AG04449 (cell line): ENCODE data around the gene XPO4.

Experiments used
- CTCF ChIA-PET: fragments of 350-600 bp; formaldehyde crosslinking; extraction: SDS; loops from one replicate; lab custom pipeline; 2021; ENCODE audit warnings: antibody characterized with exemption; lab: Yijun Ruan, JAX
- POLR2A ChIA-PET: fragments of 400-600, 350-600 bp; formaldehyde crosslinking; extraction: SDS; loops from one replicate; lab custom pipeline; 2020; ENCODE audit warnings: antibody characterized with exemption, inconsistent platforms; lab: Yijun Ruan, JAX
- DNase-seq: peaks from one replicate; pipeline ENCODE4 v3.0.0-alpha.2; 2010; ENCODE audit warnings: low read depth, low spot score
- H3K4me3 ChIP-seq: 2 replicates; pipeline ENCODE4 v1.5.1; 2011; ENCODE audit warnings: low read depth, mild to moderate bottlenecking, control low read depth, low read length
- TF ChIP-seq, protein P1 (sequence below): IDR thresholded peaks from one replicate; pipeline ENCODE4 v1.5.1; 2011; ENCODE audit warnings: mild to moderate bottlenecking, moderate library complexity, low read length, control low read depth, inconsistent platforms; ENCODE audit not compliant: insufficient read depth; ENCODE audit errors: missing control alignments

Gene XPO4

DNA sequence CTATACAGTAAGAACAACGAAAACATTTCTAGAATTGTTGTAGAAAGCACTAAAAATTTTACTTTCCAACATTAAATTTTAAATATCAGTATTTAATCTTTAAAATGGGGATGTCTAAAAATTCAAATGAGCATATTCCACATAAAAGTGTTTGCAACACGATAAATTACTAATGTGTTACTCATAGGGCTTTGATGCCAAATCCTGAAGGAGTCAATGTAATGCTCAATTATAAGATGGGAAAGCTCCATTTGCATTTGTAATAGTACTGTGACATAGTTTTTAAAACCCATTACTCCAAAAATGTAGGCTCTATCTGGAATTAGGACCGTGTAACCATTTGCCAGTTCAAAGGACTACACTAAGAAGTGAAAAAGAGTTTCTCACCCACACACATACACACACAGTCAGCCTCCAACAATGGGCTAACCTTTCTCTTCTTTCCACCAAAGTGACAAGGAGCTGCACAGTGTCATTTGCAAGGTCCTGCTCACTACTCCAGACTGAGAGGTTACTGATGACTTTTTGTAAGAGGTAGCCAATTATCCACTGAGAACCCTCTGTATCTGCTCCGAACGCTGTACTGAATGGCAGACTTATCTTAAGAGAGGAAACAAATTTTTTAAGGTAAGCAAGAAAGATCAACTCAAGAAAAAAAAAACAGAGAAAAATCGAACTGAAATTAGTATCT is 102.7 kb downstream of the XPO4 start:
- POLR2A ChIA-PET: no interaction called here
- TF ChIP-seq, protein P1, sequence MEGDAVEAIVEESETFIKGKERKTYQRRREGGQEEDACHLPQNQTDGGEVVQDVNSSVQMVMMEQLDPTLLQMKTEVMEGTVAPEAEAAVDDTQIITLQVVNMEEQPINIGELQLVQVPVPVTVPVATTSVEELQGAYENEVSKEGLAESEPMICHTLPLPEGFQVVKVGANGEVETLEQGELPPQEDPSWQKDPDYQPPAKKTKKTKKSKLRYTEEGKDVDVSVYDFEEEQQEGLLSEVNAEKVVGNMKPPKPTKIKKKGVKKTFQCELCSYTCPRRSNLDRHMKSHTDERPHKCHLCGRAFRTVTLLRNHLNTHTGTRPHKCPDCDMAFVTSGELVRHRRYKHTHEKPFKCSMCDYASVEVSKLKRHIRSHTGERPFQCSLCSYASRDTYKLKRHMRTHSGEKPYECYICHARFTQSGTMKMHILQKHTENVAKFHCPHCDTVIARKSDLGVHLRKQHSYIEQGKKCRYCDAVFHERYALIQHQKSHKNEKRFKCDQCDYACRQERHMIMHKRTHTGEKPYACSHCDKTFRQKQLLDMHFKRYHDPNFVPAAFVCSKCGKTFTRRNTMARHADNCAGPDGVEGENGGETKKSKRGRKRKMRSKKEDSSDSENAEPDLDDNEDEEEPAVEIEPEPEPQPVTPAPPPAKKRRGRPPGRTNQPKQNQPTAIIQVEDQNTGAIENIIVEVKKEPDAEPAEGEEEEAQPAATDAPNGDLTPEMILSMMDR: no peak
- CTCF ChIA-PET: no interaction called here
- no peak overlapping the region for H3K4me3 ChIP-seq
- no peak for DNase-seq

DNA sequence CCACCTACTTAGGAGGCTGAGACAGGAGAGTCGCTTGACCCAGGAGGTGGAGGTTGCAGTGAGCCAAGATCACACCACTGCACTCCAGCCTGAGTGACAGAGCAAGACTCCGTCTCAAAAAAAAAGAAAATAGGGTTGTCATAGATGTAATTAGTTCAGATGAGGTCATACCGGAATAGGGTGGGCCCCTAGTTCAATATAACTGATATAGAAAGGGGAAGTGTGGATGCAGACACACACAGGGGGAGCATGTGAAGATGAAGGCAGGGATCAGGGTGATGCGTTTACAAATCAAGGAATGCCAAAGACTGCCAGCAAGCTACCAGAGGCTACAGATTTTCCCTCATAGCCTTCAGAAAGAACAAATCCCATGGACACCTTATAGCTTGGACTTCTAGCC is 104.5 kb downstream of the XPO4 start:
- TF ChIP-seq, protein P1: no peak
- CTCF ChIA-PET: interaction anchor here (1.1 kb wide), 1 partner anchor 30 kb away, joined by 3 read pairs; no protein-coding TSS in a partner anchor
- no peak overlapping the region for H3K4me3 ChIP-seq
- POLR2A ChIA-PET: no interaction called here
- DNase-seq: no peak

DNA sequence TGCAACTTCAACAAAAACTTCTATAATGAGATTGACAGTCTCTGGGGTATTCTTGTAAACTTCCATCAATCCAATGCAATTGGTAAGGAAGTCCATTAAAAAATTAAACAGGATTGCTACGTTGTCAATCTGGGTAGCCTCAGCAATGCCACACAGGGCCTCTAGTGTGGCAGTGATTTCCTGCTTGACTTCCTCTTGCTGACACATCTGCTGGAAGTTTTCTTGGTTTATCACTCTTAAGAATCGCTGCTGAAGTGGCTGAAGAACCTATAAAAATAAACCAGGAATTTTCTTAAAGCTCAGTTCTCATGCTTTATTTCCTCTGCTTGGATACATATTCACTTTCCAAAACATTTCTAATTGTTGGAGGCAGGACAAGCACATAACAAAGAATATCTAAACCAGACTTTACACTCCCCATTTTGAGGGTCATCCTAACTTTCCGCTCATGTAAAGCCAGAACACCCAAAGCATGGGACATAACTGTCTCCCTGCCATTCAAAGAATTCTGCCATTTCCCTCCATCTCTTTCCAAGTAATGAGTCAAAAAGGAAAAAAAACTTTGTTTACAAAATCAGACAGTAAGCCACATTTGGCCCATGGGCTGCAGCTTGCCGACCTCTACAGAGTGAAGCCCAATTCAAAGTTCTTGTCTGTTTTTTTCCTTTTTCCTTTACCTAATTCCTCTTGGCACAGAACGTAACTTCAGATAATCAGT is 105.6 kb downstream of the XPO4 start:
- no peak overlapping the region for H3K4me3 ChIP-seq
- ChIA-PET POLR2A (no interaction called here), CTCF (interaction anchor here (0.9 to 1.7 kb wide), 3 partner anchors 9 to 75 kb away, joined by 3 to 5 read pairs (median 3); no protein-coding TSS in a partner anchor)
- DNase-seq: peak; percentile 4
- TF ChIP-seq, protein P1: no peak

DNA sequence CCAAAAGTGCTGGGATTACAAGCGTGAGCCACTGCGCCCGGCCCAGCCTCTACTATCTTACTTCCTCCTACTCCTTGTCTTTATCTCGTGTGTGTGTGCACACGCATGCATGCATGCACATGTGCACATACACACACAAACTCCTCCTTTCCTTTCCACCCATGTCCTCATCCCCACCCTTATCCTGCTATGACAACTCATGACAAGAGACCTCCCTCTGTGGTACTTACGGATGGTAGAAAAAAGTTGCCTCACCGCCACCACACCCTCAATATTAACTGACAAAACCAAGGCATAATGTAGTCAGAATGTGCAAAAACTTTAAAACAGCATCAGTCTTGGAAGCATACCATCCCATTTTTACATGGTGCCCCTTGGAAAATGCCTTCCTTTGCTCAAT is 112.9 kb downstream of the XPO4 start:
- CTCF ChIA-PET: no interaction called here

DNA sequence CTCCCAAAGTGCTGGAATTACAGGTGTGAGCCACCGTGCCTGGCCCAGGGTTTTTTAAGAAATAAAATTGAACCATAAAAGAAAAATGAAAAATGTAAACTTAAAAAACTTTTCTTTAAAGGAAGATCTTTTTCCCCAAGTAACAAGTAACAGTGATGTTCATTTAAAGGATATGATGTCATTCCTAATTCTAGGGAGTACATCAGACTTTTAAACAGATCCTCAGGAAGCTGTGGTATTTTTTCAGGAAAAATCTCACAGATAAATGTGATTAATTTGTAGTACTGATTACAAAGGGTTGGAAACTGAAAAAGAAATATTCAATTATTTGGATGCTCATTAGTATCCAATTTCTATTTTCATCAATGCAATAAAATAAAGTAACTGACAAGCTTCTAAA is 114.2 kb downstream of the XPO4 start:
- no peak for DNase-seq
- POLR2A ChIA-PET: no interaction called here
- CTCF ChIA-PET: interaction anchor here (0.7 to 1.5 kb wide), 3 partner anchors 23 to 41 kb away, joined by 3 to 5 read pairs (median 3); no protein-coding TSS in a partner anchor
- no peak overlapping the region for H3K4me3 ChIP-seq
- TF ChIP-seq, protein P1: no peak

More for the DNA sequence above, 112.9 kb downstream of the XPO4 start:
- POLR2A ChIA-PET: no interaction called here
- no peak overlapping the region for H3K4me3 ChIP-seq
- TF ChIP-seq, protein P1: no peak
- no peak for DNase-seq

DNA sequence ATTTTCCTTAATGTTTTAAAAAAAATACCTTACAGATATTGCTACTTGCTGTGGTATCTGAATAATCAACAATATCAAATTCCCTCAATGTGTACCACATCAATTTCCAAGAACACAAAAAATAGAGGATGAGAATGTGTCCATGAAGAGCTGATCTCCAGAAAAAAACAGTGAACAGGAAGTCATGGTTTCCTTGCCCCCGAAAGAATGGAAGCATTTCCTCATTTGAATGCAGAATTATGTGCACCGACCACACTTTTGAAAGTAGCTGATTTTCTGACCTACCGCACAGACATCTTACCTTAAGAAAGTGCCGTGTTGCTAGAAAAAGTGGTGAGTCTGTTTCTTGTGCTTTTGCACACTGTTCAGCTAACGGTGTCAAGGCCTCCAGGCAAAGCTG is 115.4 kb downstream of the XPO4 start:
- no peak overlapping the region for H3K4me3 ChIP-seq
- CTCF ChIA-PET: interaction anchor here (0.8 to 1.5 kb wide), 2 partner anchors 42 to 73 kb away, joined by 3 to 5 read pairs; no protein-coding TSS in a partner anchor
- TF ChIP-seq, protein P1: no peak
- no peak for DNase-seq
- POLR2A ChIA-PET: no interaction called here
